HuH-7.5 (cell line): ENCODE results near the gene FGD4.

Experiments used
- DNase-seq: peaks from one replicate; pipeline ENCODE4 v3.0.0; 2011; ENCODE audit warnings: low spot score

FGD4 gene

GRCh38 chr12:32679920-32680237, 280.5 kb downstream of the FGD4 start:
- no peak for DNase-seq

- no peak for DNase-seq
These were observed 281.4 kb downstream of the FGD4 start for GRCh38 chr12:32680787-32681186.

GRCh38 chr12:32681272-32681671, 281.9 kb downstream of the FGD4 start:
- DNase-seq = no peak

- DNase-seq = no peak
These were observed 287.0 kb downstream of the FGD4 start for GRCh38 chr12:32686340-32686739.

GRCh38 chr12:32688786-32689185, 289.4 kb downstream of the FGD4 start:
- no peak for DNase-seq

GRCh38 chr12:32690927-32691326, 291.6 kb downstream of the FGD4 start:
- DNase-seq = no peak

GRCh38 chr12:32692358-32692757, 293.0 kb downstream of the FGD4 start:
- no peak for DNase-seq

- DNase-seq = no peak
These were observed 293.7 kb downstream of the FGD4 start for GRCh38 chr12:32693036-32693435.
